ENCODE measurements around the gene KDM4C. TPM values are rescaled to one million over a fixed set of nuclear protein-coding genes. Genes with fewer than 3 reads are reported as not detected.
A peak's percentile ranks its signal among the peaks of the same experiment; 100 is the strongest.

The KDM4C gene
- total and polyA plus RNA-seq, 11 donors = 4.4 to 19.9 (median 13.3) TPM

GRCh38 chr9:7209016-7209715 lies 451.4 kb downstream of the KDM4C start:
- no peaks in the 10 kb centered on the region for H3K36me3 ChIP-seq
- intact Hi-C loops (cut with DNase I) = no loop called here
- no peak overlapping the region for H3K27ac ChIP-seq
- H3K4me3 ChIP-seq = peak overlapping the region in 1 of 12 donors; percentile 12
- no peak for ATAC-seq
- no peak for DNase-seq
- TF ChIP-seq POLR2A (IDR thresholded peaks at IDR 0.05) = no peak
- TF ChIP-seq CTCF (IDR thresholded peaks at IDR 0.05) = no peak
- H3K27me3 ChIP-seq = no peaks in the 10 kb centered on the region
- no peaks in the 10 kb centered on the region for H3K9me3 ChIP-seq
- whole genome bisulfite sequencing, 4 donors = 75 to 86% (median 83%) methylated on average over 15 of the region's 15 CpGs
- H3K4me1 ChIP-seq = no peaks in the 10 kb centered on the region

DNA sequence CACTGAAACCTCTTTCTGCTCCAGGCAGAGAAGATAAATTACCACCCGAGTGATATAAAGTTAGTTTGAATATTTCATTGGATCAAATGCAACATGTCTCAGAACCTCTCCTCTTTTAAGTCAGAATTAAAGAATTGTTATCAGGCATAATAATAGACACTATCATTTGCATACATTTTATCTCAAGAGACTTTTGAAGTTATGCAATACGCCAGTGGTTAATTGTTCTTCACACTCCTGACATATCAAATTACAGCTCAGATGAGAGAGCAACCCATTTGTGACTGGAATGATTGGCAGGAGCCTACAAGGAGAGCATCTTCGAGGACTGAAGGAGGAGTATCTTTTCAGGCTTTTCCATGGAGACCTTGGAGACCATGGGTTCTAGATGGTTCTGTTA lies 452.2 kb downstream of the KDM4C start:
- intact Hi-C loops (cut with DNase I) = no loop called here
- DNase-seq = no peak
- no peak for ATAC-seq
- no peaks in the 10 kb centered on the region for H3K9me3 ChIP-seq
- no peak overlapping the region for H3K4me3 ChIP-seq
- 76 to 82% (median 78%) methylated on average over 3 of the region's 3 CpGs for WGBS, 4 donors
- no peak for TF ChIP-seq POLR2A (IDR thresholded peaks at IDR 0.05)
- no peak for TF ChIP-seq CTCF (IDR thresholded peaks at IDR 0.05)
- H3K4me1 ChIP-seq = no peaks in the 10 kb centered on the region
- H3K36me3 ChIP-seq = no peaks in the 10 kb centered on the region
- H3K27ac ChIP-seq = no peak overlapping the region
- no peaks in the 10 kb centered on the region for H3K27me3 ChIP-seq

GRCh38 chr9:7210854-7211637 lies 453.3 kb downstream of the KDM4C start:
- ATAC-seq (no peak), DNase-seq (no peak)
- no peaks in the 10 kb centered on the region for H3K4me1 ChIP-seq
- TF ChIP-seq POLR2A (IDR thresholded peaks at IDR 0.05) (no peak), CTCF (IDR thresholded peaks at IDR 0.05) (no peak)
- H3K27me3 ChIP-seq = no peaks in the 10 kb centered on the region
- H3K4me3 ChIP-seq = no peak overlapping the region
- no peaks in the 10 kb centered on the region for H3K9me3 ChIP-seq
- H3K27ac ChIP-seq = no peak overlapping the region
- H3K36me3 ChIP-seq = no peaks in the 10 kb centered on the region
- intact Hi-C loops (cut with DNase I) = no loop called here
- WGBS, 4 donors = 78 to 80% (median 79%) methylated on average over 8 of the region's 8 CpGs

DNA sequence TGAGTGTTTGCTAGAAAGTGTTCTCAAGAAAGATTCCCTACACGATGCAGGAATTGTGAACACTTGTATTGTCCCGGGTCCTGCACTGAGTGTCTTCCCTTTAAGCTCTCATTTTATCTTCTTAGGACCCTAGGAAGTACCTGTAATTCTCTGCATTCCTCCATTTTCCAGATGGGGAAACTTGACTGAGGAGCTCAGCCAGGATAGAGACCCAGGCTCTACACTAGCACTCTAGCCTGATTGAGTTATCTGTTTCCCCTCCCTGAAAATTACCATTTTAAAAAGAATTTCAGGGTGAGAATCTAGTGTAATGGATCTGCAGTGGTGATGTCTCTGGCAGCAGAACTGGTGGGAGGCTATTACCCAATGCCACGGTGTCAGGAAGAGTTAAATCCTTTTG lies 453.9 kb downstream of the KDM4C start:
- TF ChIP-seq POLR2A (IDR thresholded peaks at IDR 0.05) (no peak), CTCF (IDR thresholded peaks at IDR 0.05) (no peak)
- no peak overlapping the region for H3K27ac ChIP-seq
- ATAC-seq (no peak), DNase-seq (no peak)
- H3K9me3 ChIP-seq = no peaks in the 10 kb centered on the region
- H3K27me3 ChIP-seq = no peaks in the 10 kb centered on the region
- intact Hi-C loops (cut with DNase I) = no loop called here
- H3K4me3 ChIP-seq = no peak overlapping the region
- 90 to 94% (median 91%) methylated on average over 3 of the region's 3 CpGs for whole genome bisulfite sequencing, 4 donors
- H3K4me1 ChIP-seq = no peaks in the 10 kb centered on the region
- H3K36me3 ChIP-seq = no peaks in the 10 kb centered on the region

Data from heart left ventricle (tissue), 16 donors.